Measurements from ENCODE around the gene FAM174C. TPM values are rescaled to one million over a fixed set of nuclear protein-coding genes. Genes with fewer than 3 reads are reported as not detected.

FAM174C gene
- total RNA-seq, 3 donors from 2014 or later, result 34.2 to 40.1 (median 39.8) TPM

GRCh38 chr19:1262623-1263123 lies 12.7 kb upstream of the FAM174C start:
- ATAC-seq (no peak), DNase-seq (peak in 1 of 3 donors; percentile 81)
- H3K36me3 ChIP-seq (ENCODE audit: low read depth), result no peaks in the 10 kb centered on the region
- intact Hi-C loops (cut with DNase I, micrococcal nuclease), result no loop called here
- TF ChIP-seq, protein P1, sequence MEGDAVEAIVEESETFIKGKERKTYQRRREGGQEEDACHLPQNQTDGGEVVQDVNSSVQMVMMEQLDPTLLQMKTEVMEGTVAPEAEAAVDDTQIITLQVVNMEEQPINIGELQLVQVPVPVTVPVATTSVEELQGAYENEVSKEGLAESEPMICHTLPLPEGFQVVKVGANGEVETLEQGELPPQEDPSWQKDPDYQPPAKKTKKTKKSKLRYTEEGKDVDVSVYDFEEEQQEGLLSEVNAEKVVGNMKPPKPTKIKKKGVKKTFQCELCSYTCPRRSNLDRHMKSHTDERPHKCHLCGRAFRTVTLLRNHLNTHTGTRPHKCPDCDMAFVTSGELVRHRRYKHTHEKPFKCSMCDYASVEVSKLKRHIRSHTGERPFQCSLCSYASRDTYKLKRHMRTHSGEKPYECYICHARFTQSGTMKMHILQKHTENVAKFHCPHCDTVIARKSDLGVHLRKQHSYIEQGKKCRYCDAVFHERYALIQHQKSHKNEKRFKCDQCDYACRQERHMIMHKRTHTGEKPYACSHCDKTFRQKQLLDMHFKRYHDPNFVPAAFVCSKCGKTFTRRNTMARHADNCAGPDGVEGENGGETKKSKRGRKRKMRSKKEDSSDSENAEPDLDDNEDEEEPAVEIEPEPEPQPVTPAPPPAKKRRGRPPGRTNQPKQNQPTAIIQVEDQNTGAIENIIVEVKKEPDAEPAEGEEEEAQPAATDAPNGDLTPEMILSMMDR (IDR thresholded peaks at IDR 0.05), result no peak
- H3K4me1 ChIP-seq (ENCODE audit: low read depth), result peaks cover 72% of the 10 kb centered on the region
- no peaks in the 10 kb centered on the region for H3K9me3 ChIP-seq
- H3K4me3 ChIP-seq, result no peak overlapping the region

GRCh38 chr19:1263188-1263587 lies 12.1 kb upstream of the FAM174C start:
- H3K36me3 ChIP-seq (ENCODE audit: low read depth), result no peaks in the 10 kb centered on the region
- ATAC-seq, result no peak
- TF ChIP-seq, protein P1 (IDR thresholded peaks at IDR 0.05), result no peak
- no peaks in the 10 kb centered on the region for H3K9me3 ChIP-seq
- peaks cover 72% of the 10 kb centered on the region for H3K4me1 ChIP-seq (ENCODE audit: low read depth)
- DNase-seq, result peak in 1 of 3 donors; percentile 69
- H3K4me3 ChIP-seq, result no peak overlapping the region
- intact Hi-C loops (cut with DNase I, micrococcal nuclease), result no loop called here

DNA sequence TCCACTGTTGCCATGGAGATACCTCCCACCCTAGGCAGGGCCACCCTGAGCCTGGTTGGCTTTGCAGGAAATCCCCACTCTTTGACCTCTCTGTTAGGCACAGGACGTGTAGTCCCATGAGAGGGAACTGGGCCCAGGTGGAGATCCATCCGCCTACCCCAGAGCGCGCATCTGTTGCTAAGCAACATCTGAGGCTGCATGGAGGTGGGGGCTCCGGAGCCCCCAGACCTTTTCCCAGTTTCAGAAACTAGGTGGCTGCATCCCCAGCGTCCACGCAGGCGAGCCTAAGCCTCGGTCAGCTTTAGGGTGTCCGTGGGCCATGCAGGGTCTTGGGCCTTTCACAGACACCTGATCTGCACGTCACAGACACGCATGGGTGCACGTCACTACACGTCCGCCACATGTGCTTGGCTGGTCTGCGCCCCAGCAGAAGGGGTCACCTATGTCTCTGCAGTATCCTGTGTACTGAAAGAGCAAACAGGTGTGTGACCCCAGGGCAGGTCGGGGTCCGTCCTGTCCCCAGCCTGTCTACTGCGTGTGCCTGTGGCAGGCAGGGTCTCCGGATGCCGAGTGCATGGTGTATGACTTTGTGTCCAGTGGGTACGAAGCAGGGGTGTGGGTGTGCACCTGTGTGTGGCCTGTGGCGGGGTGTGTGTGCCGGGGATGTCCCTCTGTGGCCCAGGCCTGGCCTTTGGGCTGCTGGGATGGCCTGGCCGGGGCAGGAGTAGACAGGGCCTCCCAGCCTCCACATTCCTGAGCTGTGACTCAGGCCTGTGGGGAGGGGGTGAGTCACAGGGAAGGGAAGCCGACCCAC lies 10.3 kb upstream of the FAM174C start:
- TF ChIP-seq, protein P1 (IDR thresholded peaks at IDR 0.05), result no peak
- H3K4me3 ChIP-seq, result no peak overlapping the region
- DNase-seq (peak; percentile 62 to 87 (median 78)), ATAC-seq (peak; percentile 1)
- peaks cover 62% of the 10 kb centered on the region for H3K4me1 ChIP-seq (ENCODE audit: low read depth)
- intact Hi-C loops (cut with DNase I, micrococcal nuclease), result no loop called here
- no peaks in the 10 kb centered on the region for H3K9me3 ChIP-seq
- H3K36me3 ChIP-seq (ENCODE audit: low read depth), result no peaks in the 10 kb centered on the region

- DNase-seq, result peak; percentile 57 to 91 (median 75)
- intact Hi-C loops (cut with DNase I, micrococcal nuclease), result loop anchor here in 1 of 2 donors (2.0 kb wide), 1 partner anchor 23 kb away; no protein-coding TSS in a partner anchor
- Histone ChIP-seq H3K9me3 (no peaks in the 10 kb centered on the region), H3K4me1 (ENCODE audit: low read depth) (peaks cover 63% of the 10 kb centered on the region), H3K36me3 (ENCODE audit: low read depth) (no peaks in the 10 kb centered on the region), H3K4me3 (no peak overlapping the region)
- ATAC-seq, result no peak
- TF ChIP-seq, protein P1 (IDR thresholded peaks at IDR 0.05), result no peak
These were observed 9.7 kb upstream of the FAM174C start for GRCh38 chr19:1265615-1266128.

DNA sequence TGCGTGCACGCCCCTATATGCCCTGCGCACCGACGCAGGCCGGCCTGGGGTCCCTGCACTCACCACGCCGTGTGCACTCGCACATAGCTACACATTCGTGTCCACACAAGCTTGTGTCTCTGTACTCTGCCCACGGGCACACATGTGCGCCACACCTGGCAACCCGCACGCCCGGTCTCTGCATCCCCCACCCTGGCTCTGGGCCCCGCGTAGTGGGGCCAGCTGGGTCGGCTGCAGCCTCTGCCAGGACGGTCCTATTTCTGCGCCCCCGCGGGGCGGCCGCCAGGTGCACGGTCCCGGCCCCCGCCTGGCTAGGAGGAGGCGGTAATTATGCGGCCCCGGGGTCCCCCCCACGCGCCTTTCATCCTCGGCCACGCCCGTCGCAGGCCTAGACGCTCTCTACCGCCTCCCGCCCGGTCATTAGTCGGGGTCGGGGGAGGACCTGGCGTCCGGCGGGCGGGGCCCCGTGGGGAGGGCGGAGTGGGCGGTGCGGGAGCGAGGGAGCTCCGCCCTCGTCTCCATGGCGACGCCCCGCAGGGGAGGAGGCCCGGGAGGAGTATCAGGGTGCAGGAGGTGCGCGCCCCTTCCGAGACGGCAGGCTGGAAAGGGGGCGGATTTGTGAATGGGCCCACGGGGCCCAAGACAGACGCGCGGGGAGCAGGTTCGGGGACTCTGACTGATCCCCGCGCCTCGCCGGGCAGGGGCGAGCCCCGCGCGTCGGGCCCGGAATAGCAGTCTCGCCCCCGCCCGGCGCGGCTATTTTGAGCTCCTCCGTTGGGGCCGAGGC lies 9.0 kb upstream of the FAM174C start:
- peak; percentile 59 for ATAC-seq
- H3K36me3 ChIP-seq (ENCODE audit: low read depth), result no peaks in the 10 kb centered on the region
- TF ChIP-seq, protein P1 (IDR thresholded peaks at IDR 0.05), result no peak
- H3K4me1 ChIP-seq (ENCODE audit: low read depth), result peaks cover 69% of the 10 kb centered on the region
- peak; percentile 93 to 96 (median 96) for DNase-seq
- H3K4me3 ChIP-seq, result peak overlapping the region; percentile 13
- H3K9me3 ChIP-seq, result no peaks in the 10 kb centered on the region
- intact Hi-C loops (cut with DNase I, micrococcal nuclease), result loop anchor here in 1 of 2 donors (2.0 kb wide), 1 partner anchor 24 kb away; no protein-coding TSS in a partner anchor

Data from mucosa of descending colon (tissue), 3 donors.